ENCODE measurements around the gene CDHR4. TPM values are rescaled to one million over a fixed set of nuclear protein-coding genes. Genes with fewer than 3 reads are reported as not detected.

CDHR4 gene
- total RNA-seq, 2 donors from 2014 or later: not detected

GRCh38 chr3:49791571-49791970 is 8.1 kb downstream of the CDHR4 start:
- TF ChIP-seq CTCF (IDR thresholded peaks at IDR 0.05): no peak
- Histone ChIP-seq H3K9me3 (no peaks in the 10 kb centered on the region), H3K4me3 (no peak overlapping the region), H3K27me3 (no peaks in the 10 kb centered on the region), H3K9ac (ENCODE audit: low read depth in 2 of 2, low read length in 2 of 2) (no peak overlapping the region), H3K27ac (no peak overlapping the region), H3K4me1 (no peaks in the 10 kb centered on the region), H3K36me3 (no peaks in the 10 kb centered on the region)
- no peak for DNase-seq
- intact Hi-C loops (cut with DNase I): no loop called here

- Histone ChIP-seq H3K27ac (no peak overlapping the region), H3K27me3 (no peaks in the 10 kb centered on the region), H3K9me3 (no peaks in the 10 kb centered on the region), H3K9ac (ENCODE audit: low read depth in 2 of 2, low read length in 2 of 2) (no peak overlapping the region), H3K36me3 (no peaks in the 10 kb centered on the region), H3K4me3 (no peak overlapping the region), H3K4me1 (no peaks in the 10 kb centered on the region)
- DNase-seq: no peak
- intact Hi-C loops (cut with DNase I): no loop called here
- TF ChIP-seq CTCF (IDR thresholded peaks at IDR 0.05): no peak
Observed at GRCh38 chr3:49790626-49791411, 8.9 kb downstream of the CDHR4 start.

- no peak overlapping the region for H3K4me3 ChIP-seq
- H3K9ac ChIP-seq (ENCODE audit: low read depth in 2 of 2, low read length in 2 of 2): no peak overlapping the region
- intact Hi-C loops (cut with DNase I): no loop called here
Observed at GRCh38 chr3:49788056-49788455, 11.6 kb downstream of the CDHR4 start.

GRCh38 chr3:49787536-49787935 is 12.1 kb downstream of the CDHR4 start:
- DNase-seq: no peak
- H3K36me3 ChIP-seq: no peaks in the 10 kb centered on the region
- no peak overlapping the region for H3K9ac ChIP-seq (ENCODE audit: low read depth in 2 of 2, low read length in 2 of 2)
- H3K4me3 ChIP-seq: no peak overlapping the region
- no peak for TF ChIP-seq CTCF (IDR thresholded peaks at IDR 0.05)
- H3K9me3 ChIP-seq: no peaks in the 10 kb centered on the region
- no peaks in the 10 kb centered on the region for H3K4me1 ChIP-seq
- H3K27ac ChIP-seq: no peak overlapping the region
- intact Hi-C loops (cut with DNase I): no loop called here
- no peaks in the 10 kb centered on the region for H3K27me3 ChIP-seq

More at GRCh38 chr3:49788056-49788455, 11.6 kb downstream of the CDHR4 start:
- H3K9me3 ChIP-seq: no peaks in the 10 kb centered on the region
- no peaks in the 10 kb centered on the region for H3K27me3 ChIP-seq
- TF ChIP-seq CTCF (IDR thresholded peaks at IDR 0.05): no peak
- no peaks in the 10 kb centered on the region for H3K4me1 ChIP-seq
- H3K27ac ChIP-seq: no peak overlapping the region
- DNase-seq: no peak
- no peaks in the 10 kb centered on the region for H3K36me3 ChIP-seq

- Histone ChIP-seq H3K27ac (peak overlapping the region; percentile 91), H3K4me1 (no peaks in the 10 kb centered on the region), H3K9me3 (no peaks in the 10 kb centered on the region), H3K9ac (ENCODE audit: low read depth in 2 of 2, low read length in 2 of 2) (peak overlapping the region; percentile 85 to 89), H3K27me3 (no peaks in the 10 kb centered on the region), H3K4me3 (no peak overlapping the region), H3K36me3 (no peaks in the 10 kb centered on the region)
- TF ChIP-seq CTCF (IDR thresholded peaks at IDR 0.05): no peak
- peak; percentile 41 for DNase-seq
- intact Hi-C loops (cut with DNase I): no loop called here
Observed at GRCh38 chr3:49787182-49787464, 12.6 kb downstream of the CDHR4 start.

All from colonic mucosa (tissue), 4 donors.